ENCODE results near the gene GBP7. TPM values are rescaled to one million over a fixed set of nuclear protein-coding genes. Genes with fewer than 3 reads are reported as not detected.

GBP7 gene
- total RNA-seq, 4 donors from 2014 or later, result not detected

DNA sequence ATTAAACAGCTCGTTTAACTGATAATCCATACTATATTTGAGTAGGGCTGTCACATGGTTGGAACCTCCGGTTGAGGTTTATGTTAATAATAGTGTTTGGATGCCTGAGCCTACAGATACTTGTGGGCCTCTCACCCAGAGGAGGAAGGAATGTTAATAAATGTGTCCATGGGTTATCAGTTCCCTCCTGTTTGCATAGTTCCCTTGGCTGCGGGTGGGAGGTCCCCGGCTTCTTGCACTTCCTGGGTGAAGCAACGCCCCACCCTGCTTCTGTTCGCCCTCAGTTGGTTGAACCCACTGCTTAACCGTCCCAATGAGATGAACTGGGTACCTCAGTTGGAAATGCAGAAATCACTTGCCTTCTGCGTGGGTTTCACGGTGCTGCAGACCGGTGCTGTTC, 87.2 kb downstream of the GBP7 start:
- no peak for DNase-seq (ENCODE audit: low spot score in 2 of 2)
- 87 to 90% methylated on average over 10 of the region's 10 CpGs for WGBS, 2 donors
- TF ChIP-seq, protein P1, sequence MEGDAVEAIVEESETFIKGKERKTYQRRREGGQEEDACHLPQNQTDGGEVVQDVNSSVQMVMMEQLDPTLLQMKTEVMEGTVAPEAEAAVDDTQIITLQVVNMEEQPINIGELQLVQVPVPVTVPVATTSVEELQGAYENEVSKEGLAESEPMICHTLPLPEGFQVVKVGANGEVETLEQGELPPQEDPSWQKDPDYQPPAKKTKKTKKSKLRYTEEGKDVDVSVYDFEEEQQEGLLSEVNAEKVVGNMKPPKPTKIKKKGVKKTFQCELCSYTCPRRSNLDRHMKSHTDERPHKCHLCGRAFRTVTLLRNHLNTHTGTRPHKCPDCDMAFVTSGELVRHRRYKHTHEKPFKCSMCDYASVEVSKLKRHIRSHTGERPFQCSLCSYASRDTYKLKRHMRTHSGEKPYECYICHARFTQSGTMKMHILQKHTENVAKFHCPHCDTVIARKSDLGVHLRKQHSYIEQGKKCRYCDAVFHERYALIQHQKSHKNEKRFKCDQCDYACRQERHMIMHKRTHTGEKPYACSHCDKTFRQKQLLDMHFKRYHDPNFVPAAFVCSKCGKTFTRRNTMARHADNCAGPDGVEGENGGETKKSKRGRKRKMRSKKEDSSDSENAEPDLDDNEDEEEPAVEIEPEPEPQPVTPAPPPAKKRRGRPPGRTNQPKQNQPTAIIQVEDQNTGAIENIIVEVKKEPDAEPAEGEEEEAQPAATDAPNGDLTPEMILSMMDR (IDR thresholded peaks at IDR 0.05), result no peak
- no peak for TF ChIP-seq POLR2A (IDR thresholded peaks at IDR 0.05)
- no peak overlapping the region for H3K4me3 ChIP-seq (ENCODE audit: low read depth, poor library complexity, severe bottlenecking)
- intact Hi-C loops (cut with DNase I; ENCODE audit: low total_unique reads), result loop anchor here (5.0 kb wide), 1 partner anchor 1031 kb away; no protein-coding TSS in a partner anchor

GRCh38 chr1:89087241-89087640, 88.6 kb downstream of the GBP7 start:
- no peak for TF ChIP-seq POLR2A (IDR thresholded peaks at IDR 0.05)
- TF ChIP-seq, protein P1 (IDR thresholded peaks at IDR 0.05), result no peak
- no peak for DNase-seq (ENCODE audit: low spot score in 2 of 2)
- intact Hi-C loops (cut with DNase I; ENCODE audit: low total_unique reads), result loop anchor here (5.0 kb wide), 1 partner anchor 1030 kb away; no protein-coding TSS in a partner anchor
- 53 to 60% methylated on average over 8 of the region's 8 CpGs for WGBS, 2 donors
- H3K4me3 ChIP-seq (ENCODE audit: low read depth, poor library complexity, severe bottlenecking), result no peak overlapping the region

GRCh38 chr1:89085781-89086180, 90.0 kb downstream of the GBP7 start:
- no peak overlapping the region for H3K4me3 ChIP-seq (ENCODE audit: low read depth, poor library complexity, severe bottlenecking)
- intact Hi-C loops (cut with DNase I; ENCODE audit: low total_unique reads), result loop anchor here (5.0 kb wide), 1 partner anchor 1028 kb away; no protein-coding TSS in a partner anchor
- DNase-seq (ENCODE audit: low spot score in 2 of 2), result no peak
- TF ChIP-seq, protein P1 (IDR thresholded peaks at IDR 0.05), result no peak
- TF ChIP-seq POLR2A (IDR thresholded peaks at IDR 0.05), result no peak

Other genes with a start within 250 kb of the GBP7 start
- 10 to 100 TPM; 16.5 to 34.5 (median 24.3) TPM for gene KYAT3, start 183.4 kb downstream of the GBP7 start, total RNA-seq
- gene RBMXL1, start 183.4 kb downstream of the GBP7 start, total RNA-seq, result 10 to 100 TPM in 3 of 4 donors, 1 to 10 TPM in 1; 7.5 to 19.3 (median 13.4) TPM
- 10 to 100 TPM in 1 of 4 donors, 1 to 10 TPM in 3; 5.6 to 16.2 (median 8.3) TPM for gene GBP3, start 153.1 kb downstream of the GBP7 start, total RNA-seq
- 10 to 100 TPM in 2 of 4 donors, 1 to 10 TPM in 2; 6.6 to 14.0 (median 10.4) TPM for gene GBP1, start 110.8 kb downstream of the GBP7 start, total RNA-seq
- 10 to 100 TPM; 63.0 to 83.6 (median 81.8) TPM for gene GBP2, start 49.9 kb downstream of the GBP7 start, total RNA-seq
- gene GBP4, start 22.9 kb upstream of the GBP7 start, total RNA-seq, result 1 to 10 TPM in 3 of 4 donors, under 1 TPM in 1; 0.46 to 4.6 (median 3.2) TPM
- under 1 TPM; 0.13 to 0.65 (median 0.34) TPM for gene GBP5, start 96.9 kb upstream of the GBP7 start, total RNA-seq
- gene GBP6, start 188.1 kb upstream of the GBP7 start, total RNA-seq, result 1 to 10 TPM in 1 of 4 donors, under 1 TPM in 3; 0.55 to 1.5 (median 0.74) TPM

Measured in lower leg skin (tissue), 4 donors.